ENCODE data around the gene IFNAR2.

DNA sequence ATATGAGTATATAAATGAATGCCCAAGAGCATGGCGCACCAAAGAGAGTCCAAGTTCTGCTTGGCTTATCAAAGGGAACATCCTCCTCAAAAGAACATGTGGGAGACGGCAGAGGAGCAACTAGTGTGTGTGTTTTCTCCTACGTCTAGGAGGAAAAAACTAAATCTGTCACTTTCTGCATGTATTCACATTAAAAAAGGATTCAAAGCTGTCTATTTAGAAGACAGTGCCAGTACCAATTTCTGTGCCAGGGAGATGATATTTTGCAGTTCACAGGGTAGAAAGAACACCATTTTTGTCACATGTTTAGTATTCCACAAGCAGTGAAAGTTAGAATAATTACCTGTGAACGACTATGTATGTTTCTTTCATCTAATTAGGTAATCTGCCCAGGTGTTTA is 42.5 kb upstream of the IFNAR2 start:
- TF ChIP-seq, protein P1, sequence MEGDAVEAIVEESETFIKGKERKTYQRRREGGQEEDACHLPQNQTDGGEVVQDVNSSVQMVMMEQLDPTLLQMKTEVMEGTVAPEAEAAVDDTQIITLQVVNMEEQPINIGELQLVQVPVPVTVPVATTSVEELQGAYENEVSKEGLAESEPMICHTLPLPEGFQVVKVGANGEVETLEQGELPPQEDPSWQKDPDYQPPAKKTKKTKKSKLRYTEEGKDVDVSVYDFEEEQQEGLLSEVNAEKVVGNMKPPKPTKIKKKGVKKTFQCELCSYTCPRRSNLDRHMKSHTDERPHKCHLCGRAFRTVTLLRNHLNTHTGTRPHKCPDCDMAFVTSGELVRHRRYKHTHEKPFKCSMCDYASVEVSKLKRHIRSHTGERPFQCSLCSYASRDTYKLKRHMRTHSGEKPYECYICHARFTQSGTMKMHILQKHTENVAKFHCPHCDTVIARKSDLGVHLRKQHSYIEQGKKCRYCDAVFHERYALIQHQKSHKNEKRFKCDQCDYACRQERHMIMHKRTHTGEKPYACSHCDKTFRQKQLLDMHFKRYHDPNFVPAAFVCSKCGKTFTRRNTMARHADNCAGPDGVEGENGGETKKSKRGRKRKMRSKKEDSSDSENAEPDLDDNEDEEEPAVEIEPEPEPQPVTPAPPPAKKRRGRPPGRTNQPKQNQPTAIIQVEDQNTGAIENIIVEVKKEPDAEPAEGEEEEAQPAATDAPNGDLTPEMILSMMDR (conservative IDR thresholded peaks at IDR 0.05; ENCODE audit: low read depth, low read length), result no peak
- no peak for TF ChIP-seq EZH2 (IDR thresholded peaks at IDR 0.05; ENCODE audit: low read length, unreplicated experiment)
